ENCODE results near the gene ARSJ. TPM values are rescaled to one million over a fixed set of nuclear protein-coding genes. Genes with fewer than 3 reads are reported as not detected.
"Not testable (repeated sequence)": the region's sequence is repeated elsewhere in the genome, so short reads cannot be mapped to it uniquely, and the experiment has no call there.

Gene ARSJ
- total RNA-seq, 1 donor from 2014 or later = 13.6 TPM

GRCh38 chr4:114021451-114021850 lies 42.0 kb upstream of the ARSJ start:
- H3K9me3 ChIP-seq = no peaks in the 10 kb centered on the region
- ATAC-seq = no peak
- intact Hi-C loops (cut with DNase I) = no loop called here
- no peaks in the 10 kb centered on the region for H3K4me1 ChIP-seq
- no peak overlapping the region for H3K27ac ChIP-seq
- no peak for TF ChIP-seq CTCF (IDR thresholded peaks at IDR 0.05)
- no peak for DNase-seq
- no peak overlapping the region for H3K4me3 ChIP-seq
- no peaks in the 10 kb centered on the region for H3K27me3 ChIP-seq
- H3K36me3 ChIP-seq = no peaks in the 10 kb centered on the region

- no peak overlapping the region for H3K4me3 ChIP-seq
- no peaks in the 10 kb centered on the region for H3K27me3 ChIP-seq
- H3K36me3 ChIP-seq = no peaks in the 10 kb centered on the region
- intact Hi-C loops (cut with DNase I) = no loop called here
- DNase-seq = no peak
- no peak overlapping the region for H3K27ac ChIP-seq
- no peak for ATAC-seq
- no peak for TF ChIP-seq CTCF (IDR thresholded peaks at IDR 0.05)
- no peaks in the 10 kb centered on the region for H3K9me3 ChIP-seq
- no peaks in the 10 kb centered on the region for H3K4me1 ChIP-seq
Measured at GRCh38 chr4:114019969-114020358, 40.5 kb upstream of the ARSJ start.

- TF ChIP-seq CTCF (IDR thresholded peaks at IDR 0.05) = no peak
- Histone ChIP-seq H3K27me3 (no peaks in the 10 kb centered on the region), H3K27ac (no peak overlapping the region), H3K36me3 (no peaks in the 10 kb centered on the region), H3K4me3 (no peak overlapping the region), H3K4me1 (no peaks in the 10 kb centered on the region), H3K9me3 (no peaks in the 10 kb centered on the region)
- ATAC-seq (no peak), DNase-seq (no peak)
- intact Hi-C loops (cut with DNase I) = no loop called here
Measured at GRCh38 chr4:114019276-114019968, 40.0 kb upstream of the ARSJ start.

- H3K4me1 ChIP-seq = no peaks in the 10 kb centered on the region
- ATAC-seq (no peak), DNase-seq (no peak)
- no peak overlapping the region for H3K27ac ChIP-seq
- H3K9me3 ChIP-seq = no peaks in the 10 kb centered on the region
- intact Hi-C loops (cut with DNase I) = no loop called here
- no peaks in the 10 kb centered on the region for H3K27me3 ChIP-seq
- no peaks in the 10 kb centered on the region for H3K36me3 ChIP-seq
- H3K4me3 ChIP-seq = no peak overlapping the region
- TF ChIP-seq CTCF (IDR thresholded peaks at IDR 0.05) = no peak
Measured at GRCh38 chr4:114017120-114017917, 37.9 kb upstream of the ARSJ start.

GRCh38 chr4:114015444-114015899 lies 36.0 kb upstream of the ARSJ start:
- DNase-seq (no peak), ATAC-seq (no peak)
- Histone ChIP-seq H3K4me1 (no peaks in the 10 kb centered on the region), H3K27ac (no peak overlapping the region), H3K36me3 (no peaks in the 10 kb centered on the region), H3K4me3 (no peak overlapping the region), H3K27me3 (no peaks in the 10 kb centered on the region), H3K9me3 (no peaks in the 10 kb centered on the region)
- TF ChIP-seq CTCF (IDR thresholded peaks at IDR 0.05) = no peak
- intact Hi-C loops (cut with DNase I) = no loop called here

- H3K9me3 ChIP-seq; intact Hi-C loops (cut with DNase I); H3K4me3 ChIP-seq; DNase-seq; H3K4me1 ChIP-seq; ATAC-seq; H3K36me3 ChIP-seq; H3K27me3 ChIP-seq; H3K27ac ChIP-seq: not testable (repeated sequence)
Measured at GRCh38 chr4:114013201-114013600, 33.8 kb upstream of the ARSJ start.
